ENCODE measurements around the gene NCOA4. TPM values are rescaled to one million over a fixed set of nuclear protein-coding genes. Genes with fewer than 3 reads are reported as not detected.
"Not testable (repeated sequence)": the region's sequence is repeated elsewhere in the genome, so short reads cannot be mapped to it uniquely, and the experiment has no call there.

NCOA4 gene
- polyA plus RNA-seq, 1 donor from 2014 or later = 110 TPM

DNA sequence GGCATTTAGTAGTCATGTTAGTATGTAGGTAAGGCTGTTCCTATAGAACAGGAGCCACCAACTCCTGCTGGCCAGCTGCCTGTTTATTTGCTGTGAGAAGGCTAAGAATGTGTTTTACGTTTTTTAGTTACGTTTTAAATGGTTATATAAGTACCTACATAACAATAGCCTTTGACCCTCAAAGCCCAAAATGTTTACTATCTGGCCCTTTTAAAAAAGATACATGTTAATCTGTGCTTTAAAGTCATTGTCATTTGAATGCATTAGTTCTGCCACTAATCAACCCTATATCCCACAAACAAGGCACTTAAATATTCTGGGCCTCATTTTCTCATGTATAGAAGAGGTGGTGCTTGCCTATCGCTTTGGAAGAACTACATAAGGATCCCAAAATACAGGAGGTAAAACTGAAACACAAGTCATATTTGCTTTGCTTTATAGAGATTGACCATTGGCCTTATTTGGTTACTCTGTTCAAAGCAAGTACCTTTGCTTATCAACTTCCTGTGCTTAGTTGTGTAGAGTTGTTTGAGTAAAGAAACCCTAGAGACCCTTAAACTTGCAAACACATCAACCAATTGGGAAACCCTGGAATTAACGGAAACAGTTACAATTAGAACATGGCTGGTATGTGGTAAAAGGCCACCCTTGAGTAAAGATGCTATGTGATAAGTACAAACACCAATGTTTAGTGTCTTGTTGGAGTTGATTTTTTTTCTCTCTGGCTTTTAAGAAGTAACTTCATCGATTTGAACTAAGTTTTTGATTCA lies 32.2 kb downstream of the NCOA4 start:
- peaks cover 0 to 8% (median 2%) of the 10 kb centered on the region in 3 donors for H3K9me3 Mint-ChIP-seq
- H3K27ac Mint-ChIP-seq = peak overlapping the region in 1 of 3 donors; percentile 14
- no peak overlapping the region for H3K4me3 Mint-ChIP-seq
- peaks cover 0 to 4% (median 0%) of the 10 kb centered on the region in 3 donors for H3K4me1 Mint-ChIP-seq
- H3K36me3 Mint-ChIP-seq = peaks cover 16% of the 10 kb centered on the region
- no peaks in the 10 kb centered on the region for H3K27me3 Mint-ChIP-seq

DNA sequence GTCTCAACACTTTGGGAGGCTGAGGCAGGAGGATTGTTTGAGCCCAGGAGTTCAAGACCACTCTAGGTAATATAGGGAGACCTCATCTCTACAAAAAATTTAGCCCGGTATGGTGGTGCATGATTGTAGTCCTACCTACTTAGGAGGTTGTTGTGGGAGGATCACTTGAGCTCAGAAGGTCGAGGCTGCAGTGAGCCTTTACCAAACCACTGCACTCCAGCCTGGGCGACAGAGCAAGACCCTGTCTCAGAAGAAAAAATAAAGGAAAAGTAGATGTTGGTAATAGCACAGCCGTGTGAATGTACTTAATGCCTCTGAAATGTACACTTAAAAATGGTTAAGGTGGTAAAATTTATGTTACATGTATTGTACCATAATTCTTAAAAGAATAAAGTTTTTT lies 32.9 kb downstream of the NCOA4 start:
- Mint-ChIP-seq H3K9me3 (peaks cover 0 to 8% (median 2%) of the 10 kb centered on the region in 3 donors), H3K4me3 (no peak overlapping the region), H3K36me3 (peaks cover 16% of the 10 kb centered on the region), H3K4me1 (peaks cover 0 to 4% (median 0%) of the 10 kb centered on the region in 3 donors), H3K27ac (no peak overlapping the region), H3K27me3 (no peaks in the 10 kb centered on the region)

DNA sequence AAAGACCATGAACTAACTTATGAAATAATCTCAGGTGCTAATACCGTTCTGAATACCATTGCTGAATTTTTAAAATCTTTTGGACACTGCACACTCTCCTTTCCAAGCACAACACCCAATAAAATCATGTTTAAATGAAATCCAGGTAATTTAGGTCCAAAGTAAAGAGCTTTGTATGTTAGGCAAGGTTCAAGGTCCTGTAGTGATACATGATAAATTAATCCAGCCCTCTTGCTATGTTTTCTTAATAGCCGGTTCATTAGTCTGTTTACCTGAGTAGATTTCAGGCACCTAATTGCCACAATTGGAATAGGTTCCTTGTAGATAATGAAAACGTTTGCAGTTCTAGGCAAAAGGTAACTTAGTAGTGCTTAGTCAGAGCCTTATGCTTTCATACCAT lies 44.8 kb downstream of the NCOA4 start:
- H3K27ac Mint-ChIP-seq = peak overlapping the region in 1 of 3 donors; percentile 16
- not testable (repeated sequence) for H3K4me3 Mint-ChIP-seq

DNA sequence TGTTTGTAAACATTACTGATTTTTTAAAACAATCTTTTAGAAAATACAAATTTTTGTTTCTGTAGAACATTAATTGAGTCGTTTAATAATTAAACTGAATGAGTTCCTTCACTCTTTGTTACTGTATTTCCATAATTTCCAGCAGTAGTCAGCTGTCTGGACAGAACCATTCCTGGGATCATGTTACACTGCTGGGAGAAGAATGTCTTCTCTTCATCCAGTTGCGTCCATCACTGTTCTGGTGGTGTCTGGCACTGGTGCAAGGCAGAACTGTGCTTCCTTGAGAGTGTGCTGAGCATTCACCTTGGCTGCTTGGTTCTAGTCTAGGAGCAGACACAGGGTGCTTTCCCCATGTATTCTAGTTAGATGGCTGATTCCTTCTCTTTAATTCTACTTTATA lies 46.0 kb downstream of the NCOA4 start:
- not testable (repeated sequence) for H3K4me1 Mint-ChIP-seq, H3K4me3 Mint-ChIP-seq, H3K9me3 Mint-ChIP-seq, H3K27ac Mint-ChIP-seq, H3K27me3 Mint-ChIP-seq, H3K36me3 Mint-ChIP-seq

More for the DNA sequence above, 44.8 kb downstream of the NCOA4 start:
- H3K4me1 Mint-ChIP-seq, H3K36me3 Mint-ChIP-seq, H3K27me3 Mint-ChIP-seq, H3K9me3 Mint-ChIP-seq: not testable (repeated sequence)

DNA sequence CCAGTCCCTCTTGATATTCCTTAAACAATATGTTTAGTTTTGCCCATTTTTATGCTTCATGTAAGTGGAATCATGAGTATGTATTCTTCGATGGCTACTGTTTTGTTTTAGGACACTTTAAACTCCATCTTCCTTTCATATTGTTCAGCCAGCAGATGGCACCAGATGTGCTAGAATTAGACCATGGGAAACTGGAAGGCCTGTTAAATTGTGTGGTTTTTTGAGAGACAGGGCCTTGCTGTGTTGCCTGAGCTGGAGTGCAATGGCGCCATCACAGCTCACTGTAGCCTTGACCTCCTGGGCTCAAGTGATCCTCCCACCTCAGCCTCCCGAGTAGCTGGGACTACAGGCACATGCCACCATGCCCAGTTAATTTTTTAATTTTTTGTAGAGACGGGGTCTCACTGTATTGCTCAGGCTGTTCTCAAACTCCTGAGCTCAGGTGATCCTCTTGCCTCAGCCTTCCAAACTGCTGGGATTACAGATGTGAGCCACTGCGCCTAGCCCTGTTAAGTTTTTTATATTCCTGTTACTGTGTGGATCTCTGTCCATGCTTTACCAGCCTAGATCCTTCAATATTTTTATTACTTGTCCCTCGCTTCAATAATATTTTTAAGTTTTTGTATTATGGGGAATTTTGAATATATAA lies 46.8 kb downstream of the NCOA4 start:
- H3K27ac Mint-ChIP-seq, H3K36me3 Mint-ChIP-seq, H3K4me3 Mint-ChIP-seq, H3K9me3 Mint-ChIP-seq, H3K27me3 Mint-ChIP-seq, H3K4me1 Mint-ChIP-seq: not testable (repeated sequence)

DNA sequence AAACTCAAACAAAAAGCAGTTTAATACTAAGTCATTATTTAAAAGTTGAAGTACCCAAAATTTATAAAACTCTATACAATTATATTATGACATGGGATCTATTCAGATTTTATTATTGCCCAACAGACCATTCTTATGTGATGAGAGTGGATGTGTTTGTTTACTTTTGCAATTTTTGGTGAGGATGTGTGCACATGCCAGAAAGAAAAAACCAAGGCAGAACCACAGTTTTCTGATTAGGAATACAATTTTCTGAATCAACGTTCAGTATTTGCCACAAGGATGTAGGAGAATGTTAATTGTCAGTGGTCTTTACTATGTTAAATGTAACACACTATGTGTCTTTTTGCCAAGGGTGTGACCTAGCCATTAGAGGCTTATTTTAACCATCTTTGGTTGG lies 49.1 kb downstream of the NCOA4 start:
- not testable (repeated sequence) for H3K9me3 Mint-ChIP-seq, H3K4me1 Mint-ChIP-seq, H3K36me3 Mint-ChIP-seq, H3K27me3 Mint-ChIP-seq, H3K27ac Mint-ChIP-seq, H3K4me3 Mint-ChIP-seq

DNA sequence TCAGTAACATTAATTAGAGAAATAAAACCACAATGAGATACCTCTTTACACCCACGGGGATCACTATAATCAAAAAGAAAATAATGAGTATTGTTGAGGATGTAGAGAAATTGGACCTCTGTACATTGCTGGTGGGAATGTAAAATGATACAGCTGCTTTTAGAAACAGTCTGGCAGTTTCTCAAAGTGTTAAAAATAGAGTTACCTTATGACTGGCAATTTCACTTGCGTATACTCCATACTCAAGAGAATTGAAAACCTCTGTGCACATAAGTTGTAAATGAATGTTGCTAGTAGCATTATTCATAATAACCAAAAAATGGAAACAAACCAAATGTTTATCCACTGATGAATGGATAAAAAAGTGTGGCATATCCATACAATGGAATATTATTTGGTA lies 51.9 kb downstream of the NCOA4 start:
- H3K36me3 Mint-ChIP-seq, H3K4me3 Mint-ChIP-seq, H3K27me3 Mint-ChIP-seq, H3K4me1 Mint-ChIP-seq, H3K9me3 Mint-ChIP-seq, H3K27ac Mint-ChIP-seq: not testable (repeated sequence)

DNA sequence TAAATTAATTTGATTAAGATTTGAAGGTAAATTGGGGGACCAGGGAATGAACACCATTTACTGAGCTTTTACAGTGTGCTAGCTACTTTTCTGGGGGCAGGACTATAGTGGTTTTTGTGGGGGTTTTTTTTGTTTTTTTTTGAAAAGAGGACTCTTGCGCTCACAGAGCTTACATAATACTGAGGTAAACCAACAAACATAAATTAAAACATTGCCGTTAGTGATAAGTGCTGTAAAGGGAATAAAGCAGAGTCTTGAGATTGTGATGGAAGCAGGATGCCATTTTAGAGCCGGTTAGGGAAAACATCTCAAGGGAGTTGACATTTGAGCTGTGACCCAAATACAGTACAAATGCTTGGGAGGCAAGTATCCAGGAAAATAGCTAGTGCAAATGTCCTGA lies 56.4 kb downstream of the NCOA4 start:
- H3K9me3 Mint-ChIP-seq, H3K27me3 Mint-ChIP-seq, H3K27ac Mint-ChIP-seq, H3K36me3 Mint-ChIP-seq: not testable (repeated sequence)
- Mint-ChIP-seq H3K4me1 (peaks cover 13 to 18% (median 16%) of the 10 kb centered on the region in 3 donors), H3K4me3 (peak overlapping the region in 3 of 4 donors; percentile 1 to 100 (median 100))

DNA sequence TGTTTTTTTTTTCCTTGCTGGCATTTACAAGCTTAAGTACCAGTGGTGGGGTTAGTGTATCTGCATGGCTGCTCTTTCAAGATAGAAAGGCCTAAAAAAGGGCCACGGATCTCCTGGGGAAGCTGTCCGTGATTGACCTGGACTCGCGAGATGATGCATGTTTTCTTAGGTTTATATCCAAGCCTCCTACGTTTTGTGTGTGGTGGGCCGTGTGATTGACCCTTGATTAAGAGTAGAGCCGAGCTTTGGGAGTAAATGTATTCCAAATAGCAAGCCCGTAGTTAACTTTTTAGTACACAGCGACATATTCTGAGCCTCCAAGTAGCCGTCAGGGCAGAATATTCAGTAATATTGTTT lies 57.6 kb downstream of the NCOA4 start:
- not testable (repeated sequence) for H3K27me3 Mint-ChIP-seq, H3K9me3 Mint-ChIP-seq, H3K36me3 Mint-ChIP-seq
- Mint-ChIP-seq H3K4me3 (peak overlapping the region; percentile 96 to 100 (median 100)), H3K27ac (peak overlapping the region; percentile 81 to 96 (median 93)), H3K4me1 (peaks cover 13 to 18% (median 16%) of the 10 kb centered on the region in 3 donors)

DNA sequence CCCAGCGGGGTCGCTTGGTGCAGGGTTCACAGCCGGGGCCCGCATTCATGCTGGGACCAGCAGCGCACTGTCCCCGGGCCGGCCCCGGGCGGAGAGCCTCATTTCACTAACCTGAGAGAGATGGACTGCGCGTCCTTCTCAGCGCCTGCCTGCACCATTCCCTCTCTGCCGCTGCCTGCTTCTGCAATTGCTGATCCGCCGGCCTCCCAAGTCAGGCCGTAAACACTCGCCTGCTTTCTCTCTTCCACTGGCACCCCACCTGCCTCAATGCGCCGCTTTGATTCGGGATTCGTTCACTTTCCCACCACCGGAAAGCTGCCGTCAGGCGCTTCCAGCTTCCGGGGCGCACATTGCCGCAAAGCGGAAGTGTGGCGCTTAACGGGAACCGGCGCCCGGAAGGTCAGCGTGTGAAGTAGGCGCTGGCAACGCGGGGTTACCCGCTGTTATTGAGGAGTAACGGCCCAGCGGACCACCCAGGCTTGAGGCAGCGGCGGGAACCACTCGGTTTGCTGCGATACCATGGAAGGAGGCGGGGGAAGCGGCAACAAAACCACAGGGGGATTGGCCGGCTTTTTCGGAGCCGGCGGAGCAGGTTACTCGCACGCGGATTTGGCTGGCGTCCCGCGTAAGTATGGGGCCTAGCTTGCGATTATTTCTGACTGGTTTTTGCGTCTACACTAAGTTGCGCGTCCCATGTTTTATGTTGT lies 58.2 kb downstream of the NCOA4 start, which contains the start of gene TIMM23:
TSS of gene TIMM23 (plus strand) at position 384 of the 707 bp plus-strand sequence. CDS start at position 520, 136 bp downstream.
- Mint-ChIP-seq H3K27ac (peak within 1 kb of the TSS; percentile 81 to 96 (median 93)), H3K4me1 (peaks cover 13 to 18% (median 16%) of the 10 kb centered on the region in 3 donors), H3K4me3 (peak within 1 kb of the TSS; percentile 96 to 100 (median 100))
- H3K36me3 Mint-ChIP-seq, H3K27me3 Mint-ChIP-seq, H3K9me3 Mint-ChIP-seq: not testable (repeated sequence)

DNA sequence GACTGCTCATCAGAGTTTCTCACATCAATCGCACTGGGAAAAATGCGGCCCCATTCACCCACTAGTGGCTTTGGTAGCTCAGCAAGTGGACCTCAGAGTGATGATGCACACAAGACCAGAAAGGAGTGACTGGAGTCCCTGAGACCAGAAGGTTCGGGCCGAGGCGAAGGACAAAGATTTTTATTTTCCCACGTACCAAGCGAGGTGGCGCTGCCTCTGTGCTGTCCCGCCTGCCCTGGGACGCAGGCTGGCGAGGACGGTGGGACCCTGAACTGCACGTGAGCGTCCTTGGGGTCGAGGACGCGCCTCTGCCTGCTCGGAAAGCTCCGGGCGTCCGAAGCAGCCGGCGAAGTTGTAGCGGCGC lies 58.7 kb downstream of the NCOA4 start:
- Mint-ChIP-seq H3K4me3 (peak overlapping the region; percentile 96 to 100 (median 100)), H3K4me1 (peaks cover 16 to 18% (median 16%) of the 10 kb centered on the region in 3 donors), H3K27ac (peak overlapping the region; percentile 71 to 93 (median 81))
- not testable (repeated sequence) for H3K27me3 Mint-ChIP-seq, H3K36me3 Mint-ChIP-seq, H3K9me3 Mint-ChIP-seq

DNA sequence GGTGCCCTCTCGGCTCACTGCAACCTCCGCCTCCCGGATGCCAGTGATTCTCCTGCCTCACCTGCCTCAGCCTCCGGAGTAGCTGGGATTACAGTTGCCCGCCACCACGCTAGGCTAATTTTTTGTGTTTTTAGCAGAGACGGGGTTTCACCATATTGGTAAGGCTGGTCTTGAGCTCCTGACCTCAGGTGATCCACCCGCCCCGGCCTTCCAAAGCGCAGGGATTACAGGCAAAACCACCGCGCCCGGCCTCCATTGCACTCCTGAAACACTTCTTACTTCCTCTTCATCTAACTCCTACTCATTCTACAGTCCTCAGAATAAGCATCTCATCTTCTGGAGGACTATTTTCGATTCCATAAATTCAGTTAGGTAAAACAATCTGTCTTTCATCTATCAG lies 59.4 kb downstream of the NCOA4 start:
- not testable (repeated sequence) for H3K9me3 Mint-ChIP-seq, H3K36me3 Mint-ChIP-seq, H3K27me3 Mint-ChIP-seq, H3K27ac Mint-ChIP-seq
- H3K4me1 Mint-ChIP-seq = peaks cover 16 to 20% (median 18%) of the 10 kb centered on the region in 3 donors
- peak overlapping the region; percentile 28 to 100 (median 98) for H3K4me3 Mint-ChIP-seq

DNA sequence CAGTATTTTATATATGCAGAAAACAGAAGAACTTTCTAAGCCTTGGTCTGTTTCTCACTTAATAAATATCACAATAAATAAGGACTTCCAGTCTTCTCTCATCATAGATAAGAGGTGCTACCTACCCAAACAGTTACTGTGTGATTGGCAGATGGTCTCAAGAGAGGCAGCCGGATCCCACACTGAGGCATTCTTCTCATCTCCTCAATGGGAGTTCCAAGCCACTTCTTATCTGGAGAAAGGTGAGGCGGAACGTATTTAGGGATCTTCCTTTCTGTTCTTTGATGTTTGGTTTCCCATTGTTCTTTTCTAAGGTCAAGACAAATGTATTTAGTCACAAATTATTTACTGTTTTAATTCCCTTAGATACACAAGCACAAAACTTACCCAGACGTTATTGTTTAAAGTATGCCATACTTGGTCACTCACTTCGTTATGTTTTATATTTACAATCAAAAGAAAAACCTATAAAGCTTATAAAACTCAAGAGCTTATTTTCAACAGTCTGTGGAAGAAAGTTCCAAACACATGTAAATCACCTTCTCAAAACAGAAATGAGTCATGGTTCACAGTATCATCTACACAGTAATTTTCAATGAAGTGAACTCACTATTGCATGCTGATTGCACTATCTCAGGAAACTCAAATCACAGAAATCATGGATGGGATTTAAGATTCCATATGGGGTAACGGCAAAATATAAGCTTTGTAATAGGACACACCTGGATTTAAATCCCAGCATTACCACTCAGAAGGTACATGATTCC lies 67.6 kb downstream of the NCOA4 start:
- H3K27ac Mint-ChIP-seq, H3K36me3 Mint-ChIP-seq, H3K27me3 Mint-ChIP-seq, H3K9me3 Mint-ChIP-seq, H3K4me3 Mint-ChIP-seq, H3K4me1 Mint-ChIP-seq: not testable (repeated sequence)

DNA sequence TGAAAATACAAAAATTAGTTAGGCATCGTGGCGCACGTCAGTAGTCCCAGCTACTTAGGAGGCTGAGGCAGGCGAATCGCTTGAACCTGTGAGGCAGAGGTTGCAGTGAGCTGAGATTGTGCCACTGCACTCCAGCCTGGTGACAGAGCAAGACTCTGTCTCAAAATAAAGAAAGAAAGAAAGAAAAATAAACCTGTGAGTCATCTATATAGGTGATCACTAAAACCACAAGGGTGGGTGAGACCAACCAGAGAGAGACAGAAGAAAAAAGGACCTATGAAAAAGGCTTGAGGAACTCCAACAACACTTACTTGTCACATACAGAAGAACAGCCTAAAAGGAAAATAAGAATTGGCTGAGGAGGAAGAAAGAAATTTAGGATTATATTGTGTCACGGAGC lies 72.5 kb downstream of the NCOA4 start:
- H3K9me3 Mint-ChIP-seq, H3K4me3 Mint-ChIP-seq, H3K27ac Mint-ChIP-seq, H3K36me3 Mint-ChIP-seq, H3K27me3 Mint-ChIP-seq, H3K4me1 Mint-ChIP-seq: not testable (repeated sequence)

DNA sequence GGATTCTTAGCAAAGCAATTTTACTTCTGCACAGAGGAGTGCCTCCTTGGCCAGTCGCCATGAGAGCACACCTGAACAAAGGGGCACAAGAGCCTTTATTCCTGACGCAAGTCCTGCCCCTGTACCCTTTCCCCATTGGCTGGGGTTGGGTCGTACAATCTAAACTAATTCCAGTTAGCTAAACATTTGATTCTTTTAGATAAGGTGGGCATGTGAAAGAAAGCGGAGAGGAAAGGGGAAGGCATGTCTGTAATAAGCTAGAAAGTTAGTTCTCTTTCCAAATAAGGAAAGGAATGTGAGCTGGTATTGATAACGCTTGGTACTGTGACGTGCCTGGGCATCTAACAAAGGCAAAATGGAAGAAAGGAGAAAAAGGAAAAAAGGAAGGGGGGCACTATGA lies 73.8 kb downstream of the NCOA4 start:
- not testable (repeated sequence) for H3K9me3 Mint-ChIP-seq, H3K27ac Mint-ChIP-seq, H3K27me3 Mint-ChIP-seq, H3K4me1 Mint-ChIP-seq, H3K4me3 Mint-ChIP-seq, H3K36me3 Mint-ChIP-seq
